Glomerular visceral epithelial cell (primary cell): Measurements from ENCODE around the gene CEP170.
A peak's percentile ranks its signal among the peaks of the same experiment; 100 is the strongest.

Source experiments
- DNase-seq: peaks from one replicate; pipeline ENCODE4 v3.0.0-alpha.2; 2016; ENCODE audit errors: extremely low spot score

CEP170 gene

DNA sequence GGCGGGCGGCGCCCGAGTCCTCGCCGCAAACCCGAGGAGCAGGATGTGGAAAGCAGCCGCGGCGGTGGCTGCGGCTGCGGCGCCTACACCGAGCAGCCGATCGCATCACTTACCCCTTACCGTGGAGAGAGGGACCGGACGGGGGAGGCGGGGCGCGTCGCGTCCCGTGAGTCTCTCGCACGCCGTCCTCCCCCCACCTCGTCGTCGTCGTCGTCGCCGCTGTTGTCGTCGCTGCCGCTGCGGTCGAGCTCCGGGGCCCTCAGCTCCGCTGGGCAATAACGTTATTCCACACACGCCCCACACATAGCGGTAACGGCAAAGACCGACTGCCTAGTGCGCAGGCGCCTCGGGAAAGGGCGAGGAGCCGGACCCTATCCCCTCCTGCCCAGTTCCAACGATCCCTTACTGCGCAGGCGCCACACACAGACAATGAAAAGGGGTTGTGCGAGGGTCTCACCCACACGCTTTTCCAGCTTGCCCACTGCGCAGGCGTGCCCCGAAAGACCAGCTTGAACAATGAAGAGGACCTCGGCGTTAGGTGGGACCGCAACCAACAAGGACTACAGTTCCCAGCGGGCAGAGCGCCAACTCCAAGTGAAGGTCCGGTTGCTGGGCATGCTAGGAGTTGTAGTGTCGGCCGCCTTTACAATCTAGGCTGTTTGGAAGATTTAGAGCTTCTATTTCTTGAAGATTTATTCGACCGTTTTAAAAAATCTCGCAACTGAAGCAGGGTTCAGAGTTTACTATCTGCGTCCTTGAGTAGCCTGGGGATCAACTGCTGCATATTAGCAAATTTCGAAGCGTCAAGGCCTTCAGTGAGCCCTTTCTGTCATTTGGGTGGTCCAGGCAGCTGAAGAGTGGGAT, at the start of gene CEP170:
TSS of gene CEP170 (minus strand) at position 355 of the 864 bp plus-strand sequence. CDS start 30,001 bp downstream, outside the sequence.
- peak; percentile 98 for DNase-seq

DNA sequence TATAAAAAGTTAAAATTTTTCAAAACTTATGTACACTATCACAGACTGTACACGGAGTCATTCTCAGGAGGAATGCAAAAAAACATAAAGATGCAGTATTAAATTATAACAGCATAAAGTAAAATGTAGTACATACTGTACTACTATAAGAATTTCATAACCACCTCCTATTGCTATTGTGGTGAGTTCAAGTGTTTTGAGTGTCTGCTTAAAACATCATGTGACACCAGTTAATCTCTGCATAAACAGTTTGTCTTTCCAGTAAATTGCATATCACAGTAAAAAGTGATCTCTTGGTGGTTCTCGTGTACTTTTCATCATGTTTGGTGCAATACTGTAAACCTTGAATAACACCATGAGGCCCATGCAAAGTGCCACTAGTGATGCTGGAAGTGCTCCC, 46.0 kb upstream of the CEP170 start:
- no peak for DNase-seq

DNA sequence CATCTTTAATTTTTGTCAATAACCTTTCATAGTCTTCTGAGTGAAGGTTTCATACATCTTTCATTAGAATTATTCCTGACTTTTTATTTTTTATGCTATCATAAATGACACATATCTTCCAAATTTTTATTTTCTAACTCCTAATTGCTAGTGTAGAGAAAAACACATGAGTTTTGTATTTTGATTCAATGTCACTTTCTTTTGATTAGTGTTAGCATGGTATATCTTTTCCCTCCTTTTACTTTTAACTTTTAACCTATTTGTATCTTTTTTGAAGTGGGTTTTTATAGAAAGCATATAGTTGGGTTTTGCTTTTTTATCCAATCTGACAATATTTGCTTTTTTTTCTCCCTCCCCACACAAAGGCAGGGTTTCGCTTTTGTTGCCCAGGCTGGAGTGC, 44.0 kb upstream of the CEP170 start:
- no peak for DNase-seq

DNA sequence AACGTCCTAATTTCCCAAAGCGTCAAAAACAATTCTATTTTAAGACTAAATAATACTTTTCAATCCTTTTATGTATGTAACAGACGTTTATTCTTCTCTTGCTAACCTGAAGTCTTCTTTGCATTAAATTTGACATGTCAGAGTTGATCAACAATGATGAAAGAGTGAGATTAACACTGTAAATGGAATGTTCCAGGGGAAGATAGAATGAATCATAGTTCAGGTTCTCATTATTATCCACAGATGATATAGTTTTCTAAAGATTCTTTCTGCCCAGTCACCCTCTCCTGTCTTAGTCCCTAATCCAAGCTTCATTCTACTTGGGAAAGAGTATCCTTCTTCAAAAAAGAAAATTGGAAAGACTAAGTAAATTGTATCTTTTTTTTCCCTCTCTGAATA, 39.6 kb upstream of the CEP170 start:
- DNase-seq = no peak

DNA sequence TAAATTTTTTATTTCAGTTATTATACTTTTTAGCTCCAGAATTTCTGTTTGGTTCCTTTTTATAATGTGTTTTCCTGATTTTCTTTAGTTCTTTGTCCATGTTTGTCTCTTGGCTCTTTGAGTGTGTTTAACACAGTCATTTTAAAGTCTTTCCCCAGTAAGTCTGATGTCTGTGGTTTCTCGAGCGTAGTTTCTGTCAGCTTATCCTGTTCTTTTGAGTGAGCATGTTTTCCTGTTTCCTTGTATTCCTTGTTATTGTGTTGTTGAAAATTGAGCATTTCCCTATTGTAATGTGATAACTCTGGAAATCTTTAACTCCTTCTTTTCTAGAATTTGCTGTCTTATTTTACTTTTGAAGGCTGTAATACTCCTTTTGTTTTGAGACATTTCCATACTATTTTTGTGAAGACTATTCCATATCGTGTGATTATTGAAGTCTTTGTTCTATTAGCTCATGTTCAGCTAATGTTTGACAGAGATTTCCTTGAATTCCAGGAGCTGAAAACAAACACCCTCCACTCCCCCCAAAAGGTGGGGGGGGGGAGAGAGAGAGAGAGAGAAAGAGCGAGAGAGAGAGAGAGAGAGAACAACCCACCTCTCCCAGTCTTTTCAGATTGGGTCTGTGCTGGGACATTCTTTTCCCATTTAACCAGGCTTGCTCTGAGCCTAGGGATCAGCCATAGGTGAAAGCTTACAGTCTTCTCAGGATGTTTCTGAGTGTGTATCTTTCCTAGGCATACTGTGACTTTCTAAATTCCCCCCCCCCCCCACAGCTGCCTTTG, 39.1 kb upstream of the CEP170 start:
- DNase-seq = no peak

DNA sequence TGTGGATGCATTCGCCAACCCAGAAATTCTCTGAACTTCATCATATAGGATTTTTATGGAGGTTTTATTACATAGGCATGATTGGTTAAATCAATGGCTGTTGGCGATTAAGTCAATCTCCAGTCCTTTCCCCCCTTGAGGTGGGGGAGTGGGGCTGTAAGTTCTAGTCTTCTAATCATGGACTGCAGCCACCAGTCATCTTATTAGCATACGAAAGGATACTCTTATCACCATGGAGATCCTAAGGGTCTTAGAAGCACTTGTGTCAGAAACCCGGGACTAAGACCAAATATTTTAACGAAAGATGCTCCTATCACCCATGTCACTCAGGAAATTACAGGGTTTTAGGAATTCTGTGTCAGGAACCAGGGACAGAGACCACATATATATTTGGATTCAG, 37.0 kb upstream of the CEP170 start:
- DNase-seq = no peak

- DNase-seq = no peak
These were observed 36.2 kb upstream of the CEP170 start for GRCh38 chr1:243291292-243291691.

DNA sequence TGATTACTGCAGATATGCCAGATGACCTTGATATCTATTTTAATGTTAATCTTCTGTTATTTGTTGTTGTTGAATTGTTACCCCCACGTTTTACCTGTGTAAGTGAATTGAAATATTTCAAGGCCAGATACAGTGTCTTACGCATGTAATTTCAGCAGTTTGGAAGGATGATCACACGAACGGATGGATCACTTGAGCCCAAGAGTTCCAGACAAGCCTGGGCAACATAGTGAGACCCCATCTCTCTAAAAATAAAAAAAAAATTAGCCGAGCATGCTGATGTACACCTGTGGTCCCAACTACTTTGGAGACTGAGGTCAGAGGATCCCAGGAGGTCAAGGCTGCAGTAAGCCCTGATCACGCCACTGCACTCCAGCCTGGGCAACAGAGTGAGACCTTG, 33.0 kb upstream of the CEP170 start:
- DNase-seq = no peak

- peak; percentile 68 for DNase-seq
These were observed 32.6 kb upstream of the CEP170 start for GRCh38 chr1:243287652-243288051.

GRCh38 chr1:243287123-243287460, 32.0 kb upstream of the CEP170 start:
- DNase-seq = no peak

DNA sequence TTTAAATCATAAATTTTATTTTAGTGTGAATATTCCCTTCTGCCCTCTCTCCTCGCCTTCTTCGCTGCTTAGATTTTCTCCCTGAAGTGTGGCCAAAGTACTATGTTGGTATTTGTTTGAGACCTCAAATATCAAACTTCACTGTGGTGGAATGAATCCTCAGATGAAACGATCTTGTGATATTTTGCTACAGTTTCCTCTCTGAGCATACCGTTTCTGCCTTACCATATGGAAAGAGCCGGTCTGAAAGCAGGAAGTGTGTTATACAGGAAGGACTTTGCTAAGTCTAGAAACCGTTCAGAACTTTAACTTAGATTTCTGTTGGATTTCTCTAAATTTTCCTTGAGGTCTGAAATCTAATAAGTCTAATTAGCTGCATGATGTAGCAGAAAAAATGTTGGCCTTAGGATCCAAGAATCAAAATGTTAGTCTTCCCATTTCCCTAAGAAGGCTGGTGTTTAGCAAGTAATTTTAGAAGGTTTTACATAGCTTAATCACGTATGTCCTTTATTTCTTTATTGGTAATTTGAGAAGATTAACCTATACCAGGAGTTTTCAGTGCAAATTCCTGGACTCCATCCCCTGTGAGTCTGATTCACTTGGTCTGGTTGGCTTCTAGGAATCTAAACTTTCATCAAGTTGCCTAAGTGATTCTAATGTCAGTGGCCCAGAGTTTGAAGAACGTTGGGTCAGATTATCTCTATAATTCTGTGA, 31.5 kb upstream of the CEP170 start:
- no peak for DNase-seq

GRCh38 chr1:243281672-243282071, 26.6 kb upstream of the CEP170 start:
- no peak for DNase-seq

- no peak for DNase-seq
These were observed 25.6 kb upstream of the CEP170 start for GRCh38 chr1:243280571-243281129.

DNA sequence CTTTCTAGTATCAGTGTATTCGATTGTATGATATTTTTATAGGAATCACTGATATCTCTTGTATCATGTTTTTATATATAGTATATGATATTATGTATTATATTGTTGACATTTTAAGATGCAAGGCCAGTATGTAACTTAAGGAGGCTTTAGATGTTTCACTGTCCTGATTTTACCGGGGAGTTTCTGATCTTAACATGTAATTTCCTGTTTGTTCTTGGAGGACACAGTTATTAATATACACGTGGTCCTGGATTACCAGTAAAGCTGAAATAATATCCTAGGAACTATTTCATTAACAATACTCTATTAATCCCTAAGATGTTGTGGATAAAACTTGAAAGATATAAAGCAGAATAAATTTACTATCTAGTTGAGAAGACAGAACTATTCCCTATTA, 20.2 kb upstream of the CEP170 start:
- no peak for DNase-seq

- DNase-seq = no peak
These were observed 18.9 kb upstream of the CEP170 start for GRCh38 chr1:243273945-243274344.

- DNase-seq = no peak
These were observed 18.4 kb upstream of the CEP170 start for GRCh38 chr1:243273506-243273905.

GRCh38 chr1:243272401-243272800, 17.3 kb upstream of the CEP170 start:
- no peak for DNase-seq

- DNase-seq = no peak
These were observed 16.9 kb upstream of the CEP170 start for GRCh38 chr1:243271996-243272395.

DNA sequence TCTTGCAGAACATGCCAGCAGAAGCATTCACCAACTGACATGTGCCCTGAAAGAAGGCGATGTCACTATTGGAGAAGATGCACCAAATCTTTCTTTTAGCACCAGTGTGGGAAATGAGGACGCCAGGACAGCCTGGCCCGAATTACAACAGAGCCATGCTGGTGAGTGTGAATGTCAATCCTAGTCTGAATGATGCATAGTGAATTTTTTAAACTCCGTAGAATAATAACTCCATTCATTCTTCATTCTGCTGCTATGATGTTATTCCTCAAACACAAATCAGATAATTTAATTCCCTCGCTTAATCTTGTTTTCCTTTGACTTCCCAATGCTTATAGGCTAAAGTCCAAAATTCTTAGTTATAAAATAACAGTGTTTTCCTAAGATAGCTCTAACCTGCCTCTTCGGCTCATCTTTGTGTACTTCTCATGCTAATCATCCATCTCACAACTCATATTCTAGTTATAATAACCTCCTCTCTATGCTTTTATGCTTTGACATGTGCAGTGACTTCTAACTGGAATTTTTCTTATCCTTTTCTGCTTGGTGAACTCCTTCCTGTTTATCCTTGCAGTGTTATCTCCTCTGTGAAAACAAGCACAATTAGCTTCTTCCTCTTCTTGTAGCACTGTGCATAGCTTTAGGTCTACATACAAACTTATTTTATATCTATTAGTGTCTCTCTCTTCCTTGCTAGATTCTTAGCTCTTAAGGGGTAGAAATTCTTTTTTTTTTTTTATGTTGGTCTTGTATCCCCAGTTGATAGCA, 15.2 kb upstream of the CEP170 start:
- no peak for DNase-seq

- no peak for DNase-seq
These were observed 14.3 kb upstream of the CEP170 start for GRCh38 chr1:243269461-243269801.

GRCh38 chr1:243268751-243269460, 13.8 kb upstream of the CEP170 start:
- no peak for DNase-seq
